GM12873 (cell line): ENCODE data around the gene LRRC45.

Experiments
- TF ChIP-seq, protein P1 (sequence below): IDR thresholded peaks from 2 replicates; pipeline ENCODE4 v1.5.1; 2012; ENCODE audit warnings: low read depth, mild to moderate bottlenecking, moderate library complexity, low read length, control low read depth; ENCODE audit not compliant: insufficient read depth; ENCODE audit errors: missing control alignments

Gene LRRC45

DNA sequence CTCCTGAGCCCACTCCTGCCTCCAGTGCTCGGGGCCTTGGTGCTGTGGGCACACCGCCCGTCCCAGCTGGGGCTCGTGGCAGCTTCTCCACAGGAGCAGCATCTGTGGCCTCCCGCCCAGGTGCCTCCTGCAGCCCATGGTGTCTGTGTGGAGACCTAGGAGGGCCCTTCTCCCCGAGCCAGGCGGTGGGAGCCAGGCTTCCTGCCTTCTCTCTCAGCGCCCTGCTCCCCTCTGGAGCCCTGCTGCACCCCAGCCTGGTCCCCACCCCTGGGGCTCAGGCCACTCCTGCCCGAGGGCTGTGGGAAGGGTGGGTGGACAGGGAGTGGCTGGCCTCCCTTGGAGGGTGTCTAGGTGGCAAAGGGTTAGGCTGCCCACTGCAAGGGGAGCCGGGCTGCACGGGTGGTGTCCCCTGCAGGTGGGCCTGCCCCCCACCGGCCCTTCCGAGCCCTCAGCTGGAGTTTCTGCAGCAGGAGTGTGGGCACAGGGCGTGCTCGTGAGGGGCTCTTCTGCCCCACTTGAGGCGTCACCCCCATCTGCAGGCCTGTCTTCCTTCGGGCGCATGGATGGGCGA, 11.4 kb upstream of the LRRC45 start:
- TF ChIP-seq, protein P1, sequence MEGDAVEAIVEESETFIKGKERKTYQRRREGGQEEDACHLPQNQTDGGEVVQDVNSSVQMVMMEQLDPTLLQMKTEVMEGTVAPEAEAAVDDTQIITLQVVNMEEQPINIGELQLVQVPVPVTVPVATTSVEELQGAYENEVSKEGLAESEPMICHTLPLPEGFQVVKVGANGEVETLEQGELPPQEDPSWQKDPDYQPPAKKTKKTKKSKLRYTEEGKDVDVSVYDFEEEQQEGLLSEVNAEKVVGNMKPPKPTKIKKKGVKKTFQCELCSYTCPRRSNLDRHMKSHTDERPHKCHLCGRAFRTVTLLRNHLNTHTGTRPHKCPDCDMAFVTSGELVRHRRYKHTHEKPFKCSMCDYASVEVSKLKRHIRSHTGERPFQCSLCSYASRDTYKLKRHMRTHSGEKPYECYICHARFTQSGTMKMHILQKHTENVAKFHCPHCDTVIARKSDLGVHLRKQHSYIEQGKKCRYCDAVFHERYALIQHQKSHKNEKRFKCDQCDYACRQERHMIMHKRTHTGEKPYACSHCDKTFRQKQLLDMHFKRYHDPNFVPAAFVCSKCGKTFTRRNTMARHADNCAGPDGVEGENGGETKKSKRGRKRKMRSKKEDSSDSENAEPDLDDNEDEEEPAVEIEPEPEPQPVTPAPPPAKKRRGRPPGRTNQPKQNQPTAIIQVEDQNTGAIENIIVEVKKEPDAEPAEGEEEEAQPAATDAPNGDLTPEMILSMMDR, result no peak

DNA sequence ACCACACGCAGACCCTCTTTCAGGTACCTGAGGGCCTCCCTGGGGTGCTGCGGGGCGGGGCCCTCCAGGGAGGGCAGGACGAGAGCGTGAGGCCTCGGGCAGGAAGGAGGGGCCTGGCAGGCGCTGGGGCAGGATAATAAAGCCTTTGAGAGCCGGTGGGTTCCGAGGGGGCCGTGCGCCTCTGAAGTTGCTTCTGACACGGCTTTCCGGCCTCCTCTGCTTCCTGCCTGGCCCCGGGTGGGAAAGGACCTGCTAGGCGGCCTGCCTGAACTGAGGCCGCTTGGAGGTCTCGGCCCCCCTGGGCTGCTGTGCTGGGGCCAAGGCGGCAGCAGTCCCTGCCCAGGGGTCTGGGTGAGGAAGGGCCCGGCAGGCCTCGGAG, 10.9 kb upstream of the LRRC45 start:
- TF ChIP-seq, protein P1, result no peak

DNA sequence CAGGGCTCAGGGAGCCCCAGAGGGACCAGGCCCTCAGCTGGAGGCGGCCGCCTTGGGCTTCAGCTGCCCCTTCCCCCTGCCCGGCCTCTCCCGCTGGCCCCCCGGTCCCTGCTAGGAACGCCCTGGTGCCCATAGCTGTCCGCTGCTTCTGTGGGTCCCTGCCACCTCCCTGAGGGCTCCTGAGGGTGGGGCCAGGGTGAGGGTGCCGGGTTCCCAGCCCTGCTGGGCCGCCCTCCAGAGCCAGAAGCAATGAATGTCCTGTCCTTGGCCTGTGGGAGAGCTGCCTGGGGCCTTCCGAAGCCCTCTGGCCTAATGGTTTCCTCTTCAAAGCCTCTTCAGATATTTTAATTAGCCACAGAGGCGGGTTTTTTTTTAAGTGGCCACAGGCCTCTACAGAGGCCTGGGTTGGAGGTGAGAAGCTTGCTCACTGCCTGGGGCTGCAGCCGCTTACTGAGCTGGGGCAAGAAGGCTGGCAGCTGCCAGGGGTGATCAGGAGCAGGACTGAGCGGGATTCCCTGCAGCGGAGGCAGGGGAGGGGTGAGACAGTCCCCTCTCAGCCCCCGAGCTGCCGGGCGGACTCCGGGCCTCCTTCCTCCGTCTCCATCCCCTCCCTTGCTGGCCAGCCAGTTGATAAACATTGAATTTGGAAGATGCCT, 10.3 kb upstream of the LRRC45 start:
- TF ChIP-seq, protein P1, result no peak

DNA sequence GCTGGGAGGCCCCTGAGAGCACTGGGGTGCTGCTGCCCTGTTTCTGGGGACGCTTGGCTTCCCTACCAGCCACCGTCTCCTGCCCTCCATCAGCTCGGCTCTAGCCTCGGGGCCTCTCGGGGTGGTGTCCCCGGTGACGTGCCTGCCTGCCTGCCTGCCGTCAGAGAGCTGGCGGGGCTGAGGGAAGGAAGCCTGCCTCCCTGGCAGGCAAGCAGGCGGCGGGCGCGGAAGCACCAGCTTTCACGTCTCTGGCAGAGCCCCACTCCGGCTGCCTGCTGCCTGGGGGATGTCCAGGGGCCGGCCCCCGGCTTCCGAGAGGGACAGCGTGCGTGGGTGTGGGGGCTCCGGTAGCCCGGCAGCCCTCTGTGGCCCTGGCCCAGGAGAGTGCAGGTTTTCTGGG, 9.8 kb upstream of the LRRC45 start:
- TF ChIP-seq, protein P1, result no peak

DNA sequence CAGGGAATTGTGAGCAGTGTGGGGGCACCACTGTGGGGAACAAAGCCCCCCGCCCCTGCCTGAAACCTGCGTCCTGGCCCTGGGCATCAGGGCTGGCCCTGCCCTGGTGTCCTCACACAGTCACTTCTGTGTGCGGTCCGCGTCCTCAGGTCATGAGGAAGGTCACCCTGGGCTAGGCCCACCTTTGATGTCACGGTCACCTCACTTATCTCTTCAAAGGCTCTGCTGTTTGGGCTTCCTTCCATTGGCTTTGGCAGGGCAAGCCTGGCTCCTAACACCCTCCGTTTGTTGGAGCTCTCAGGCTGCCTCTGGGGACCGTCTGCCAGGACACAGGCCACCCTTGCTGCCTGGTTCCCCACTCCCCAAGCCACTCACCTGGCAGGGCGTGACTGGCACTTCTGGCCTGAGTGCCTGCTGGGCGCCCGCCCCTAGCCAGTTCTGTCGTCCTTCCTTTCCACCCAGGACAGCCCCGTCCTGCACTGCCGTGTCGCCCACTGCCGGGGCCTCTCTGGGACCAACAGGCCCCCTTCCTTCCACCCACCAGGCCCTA, 9.3 kb upstream of the LRRC45 start:
- TF ChIP-seq, protein P1, result no peak

DNA sequence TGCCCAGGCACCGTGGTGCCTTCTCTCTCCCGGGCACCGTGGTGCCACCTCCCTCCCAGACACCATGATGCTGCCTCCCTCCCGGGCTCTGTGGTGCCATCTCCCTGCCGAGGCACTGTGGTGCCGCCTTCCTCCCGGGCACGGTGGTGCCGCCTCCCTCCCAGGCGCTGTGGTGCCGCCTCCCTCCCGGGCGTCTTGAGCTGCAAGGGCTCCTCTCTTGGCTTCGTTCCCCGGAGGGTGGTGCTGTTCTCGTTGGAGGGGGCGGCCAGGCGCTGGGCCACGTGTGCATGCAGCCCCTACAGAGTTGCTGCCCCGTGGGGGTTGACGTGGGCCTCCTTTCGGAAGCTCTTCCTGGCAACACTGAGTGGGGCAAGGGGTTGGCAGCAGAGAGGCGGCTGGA, 8.7 kb upstream of the LRRC45 start:
- TF ChIP-seq, protein P1, result no peak

DNA sequence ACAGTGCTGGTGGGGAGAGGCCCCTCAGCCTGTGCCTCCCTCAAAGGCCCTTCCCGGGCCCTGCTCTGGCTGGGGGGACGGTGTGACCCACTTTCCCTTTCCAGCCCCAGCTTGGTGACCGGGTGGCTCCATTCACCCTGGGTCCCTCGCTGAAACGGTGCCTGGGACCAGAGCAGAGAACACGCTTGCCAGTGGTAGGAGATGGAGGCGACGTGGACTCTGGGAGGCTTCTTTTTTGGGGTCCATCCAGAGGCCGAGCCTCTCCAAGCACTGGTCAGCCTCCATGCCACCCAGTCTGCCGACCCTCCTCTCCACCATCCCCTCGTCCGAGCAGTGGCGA, 8.2 kb upstream of the LRRC45 start:
- TF ChIP-seq, protein P1, result no peak
